HEK293T (cell line): ENCODE data around the gene SRA1.

Experiments used
- ARNT ChIP-seq: fragments of 450-650 bp; IDR thresholded peaks from 2 replicates; pipeline ENCODE4 v1.6.1; 2017; ENCODE audit warnings: mild to moderate bottlenecking
- BHLHE40 ChIP-seq: fragments of 450-650 bp; IDR thresholded peaks from 2 replicates; pipeline ENCODE4 v1.6.1; 2016; ENCODE audit warnings: mild to moderate bottlenecking, moderate library complexity, borderline replicate concordance
- ELF4 ChIP-seq: fragments of 450-650 bp; IDR thresholded peaks from 2 replicates; pipeline ENCODE4 v1.6.1; 2017; ENCODE audit warnings: antibody characterized with exemption
- FOXA1 ChIP-seq: fragments of 450-650 bp; IDR thresholded peaks from 2 replicates; pipeline ENCODE4 v1.6.1; 2016; ENCODE audit warnings: mild to moderate bottlenecking
- FOXK2 ChIP-seq: fragments of 450-650 bp; IDR thresholded peaks from 2 replicates; pipeline ENCODE4 v1.6.1; 2016; ENCODE audit warnings: mild to moderate bottlenecking
- FOXM1 ChIP-seq: fragments of 450-650 bp; IDR thresholded peaks from 2 replicates; pipeline ENCODE4 v1.6.1; 2017; ENCODE audit warnings: mild to moderate bottlenecking, borderline replicate concordance
- HDGF ChIP-seq: fragments of 450-650 bp; IDR thresholded peaks from 2 replicates; pipeline ENCODE4 v1.6.1; 2017; ENCODE audit warnings: antibody characterized with exemption, borderline replicate concordance
- L3MBTL2 ChIP-seq: fragments of 450-650 bp; conservative IDR thresholded peaks from 2 replicates; pipeline ENCODE4 v1.6.1; 2016; ENCODE audit warnings: mild to moderate bottlenecking
- LEF1 ChIP-seq: fragments of 450-650 bp; IDR thresholded peaks from 2 replicates; pipeline ENCODE4 v1.6.1; 2017; ENCODE audit warnings: mild to moderate bottlenecking, borderline replicate concordance
- NFRKB ChIP-seq: fragments of 450-650 bp; IDR thresholded peaks from 2 replicates; pipeline ENCODE4 v1.6.1; 2016; ENCODE audit warnings: mild to moderate bottlenecking, moderate library complexity
- SP1 ChIP-seq: fragments of 450-650 bp; IDR thresholded peaks from 2 replicates; pipeline ENCODE4 v1.6.1; 2017
- SUZ12 ChIP-seq: fragments of 450-650 bp; IDR thresholded peaks from 2 replicates; pipeline ENCODE4 v1.6.1; 2016; ENCODE audit warnings: mild to moderate bottlenecking
- TARDBP ChIP-seq: fragments of 450-650 bp; IDR thresholded peaks from 2 replicates; pipeline ENCODE4 v1.6.1; 2016
- ZNF384 ChIP-seq: fragments of 450-650 bp; IDR thresholded peaks from 2 replicates; pipeline ENCODE4 v1.6.1; 2016

DNA sequence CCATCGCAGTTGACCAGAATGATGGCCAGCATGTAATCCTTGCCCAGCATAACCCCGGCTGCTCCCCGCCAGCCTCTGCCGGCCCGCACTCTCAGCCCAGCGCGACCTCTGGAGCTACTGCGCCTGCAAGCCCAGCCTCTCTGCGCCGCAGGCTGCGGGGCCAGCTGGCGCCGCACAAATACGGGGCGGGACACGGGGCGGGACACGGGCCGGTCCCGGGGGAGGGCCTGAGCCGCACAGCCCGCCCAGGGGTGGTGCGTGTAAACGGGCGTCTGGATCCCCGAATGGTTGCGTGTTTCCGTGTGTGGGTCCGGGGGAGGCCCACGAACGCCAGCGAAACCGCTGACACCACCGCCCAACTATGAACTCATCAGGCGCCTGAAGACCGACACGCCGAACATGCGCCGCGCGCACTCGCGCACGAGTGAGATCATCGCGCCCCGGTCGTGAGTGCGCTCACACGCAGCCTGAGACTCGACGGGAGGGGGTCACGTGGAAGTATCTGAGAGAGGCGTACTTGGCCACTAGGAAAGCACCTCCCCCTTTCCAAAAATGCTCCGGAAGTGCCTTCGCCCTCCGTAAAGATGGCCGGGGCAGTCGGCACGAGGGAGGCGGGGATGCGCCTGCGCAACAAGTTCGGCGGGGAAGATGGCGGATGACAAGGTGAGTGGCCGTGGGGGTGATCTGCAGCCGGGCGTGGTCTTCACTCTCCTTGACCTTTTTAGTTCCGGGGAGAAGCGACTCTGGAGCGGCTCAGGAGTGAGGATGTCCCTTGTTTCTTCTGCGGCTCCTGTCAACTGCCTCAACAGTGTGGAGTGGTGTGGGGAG, 7.1 kb upstream of the SRA1 start, which contains the start of the genes APBB3 and SLC35A4:
- TF ChIP-seq HDGF (no peak), ZNF384 (no peak), FOXM1 (no peak), BHLHE40 (no peak), LEF1 (peak; percentile 90; the same call in 1 of the 2 replicates), NFRKB (no peak), SP1 (no peak), SUZ12 (no peak), ARNT (peak; percentile 55; the same call in 1 of the 2 replicates), FOXK2 (no peak), TARDBP (peak; percentile 100), FOXA1 (no peak), ELF4 (peak; percentile 83; the same call in 1 of the 2 replicates), L3MBTL2 (peak; percentile 99)
